NCI-H1105 treated with DMSO at 0.1 percent for 48 hours (cell line): ENCODE measurements around the gene IGSF23.
A peak's percentile ranks its signal among the peaks of the same experiment; 100 is the strongest.

Source experiments
- DNase-seq: peaks from one replicate; lab custom pipeline; 2025; lab: John Stamatoyannopoulos, UW

IGSF23 gene

GRCh38 chr19:44613295-44614178 lies at the start of gene IGSF23:
TSS of gene IGSF23 (plus strand) at chr19:44613563. CDS start at chr19:44613646, 83 bp downstream.
- DNase-seq, result no peak

- DNase-seq, result no peak
Measured at GRCh38 chr19:44566984-44567383, 46.4 kb upstream of the IGSF23 start.

- no peak for DNase-seq
Measured at GRCh38 chr19:44567745-44568144, 45.6 kb upstream of the IGSF23 start.

GRCh38 chr19:44570603-44570983 lies 42.8 kb upstream of the IGSF23 start:
- no peak for DNase-seq

- DNase-seq, result peak; percentile 42
Measured at GRCh38 chr19:44570984-44571684, 42.2 kb upstream of the IGSF23 start.

GRCh38 chr19:44571830-44572580 lies 41.4 kb upstream of the IGSF23 start:
- DNase-seq, result no peak

GRCh38 chr19:44572581-44572900 lies 40.8 kb upstream of the IGSF23 start:
- no peak for DNase-seq

- no peak for DNase-seq
Measured at GRCh38 chr19:44573183-44573582, 40.2 kb upstream of the IGSF23 start.

GRCh38 chr19:44573627-44574026 lies 39.7 kb upstream of the IGSF23 start:
- DNase-seq, result no peak

GRCh38 chr19:44574186-44574950 lies 39.0 kb upstream of the IGSF23 start:
- DNase-seq, result no peak

GRCh38 chr19:44575116-44575700 lies 38.2 kb upstream of the IGSF23 start:
- no peak for DNase-seq

GRCh38 chr19:44576843-44577565 lies 36.4 kb upstream of the IGSF23 start:
- DNase-seq, result peak; percentile 28

GRCh38 chr19:44577566-44577874 lies 35.8 kb upstream of the IGSF23 start:
- DNase-seq, result no peak

- no peak for DNase-seq
Measured at GRCh38 chr19:44579663-44580365, 33.5 kb upstream of the IGSF23 start.

GRCh38 chr19:44580366-44580895 lies 32.9 kb upstream of the IGSF23 start:
- no peak for DNase-seq

GRCh38 chr19:44581288-44581687 lies 32.1 kb upstream of the IGSF23 start:
- DNase-seq, result no peak

- DNase-seq, result no peak
Measured at GRCh38 chr19:44582581-44583265, 30.6 kb upstream of the IGSF23 start.

GRCh38 chr19:44585371-44586133 lies 27.8 kb upstream of the IGSF23 start:
- no peak for DNase-seq
